IPS-NIHi11 (cell line): Measurements from ENCODE around the gene FAM168A.
A peak's percentile ranks its signal among the peaks of the same experiment; 100 is the strongest.

Source experiments
- DNase-seq: peaks from one replicate; pipeline ENCODE4 v3.0.0; 2012; ENCODE audit warnings: mixed read lengths, low spot score

Gene FAM168A

DNA sequence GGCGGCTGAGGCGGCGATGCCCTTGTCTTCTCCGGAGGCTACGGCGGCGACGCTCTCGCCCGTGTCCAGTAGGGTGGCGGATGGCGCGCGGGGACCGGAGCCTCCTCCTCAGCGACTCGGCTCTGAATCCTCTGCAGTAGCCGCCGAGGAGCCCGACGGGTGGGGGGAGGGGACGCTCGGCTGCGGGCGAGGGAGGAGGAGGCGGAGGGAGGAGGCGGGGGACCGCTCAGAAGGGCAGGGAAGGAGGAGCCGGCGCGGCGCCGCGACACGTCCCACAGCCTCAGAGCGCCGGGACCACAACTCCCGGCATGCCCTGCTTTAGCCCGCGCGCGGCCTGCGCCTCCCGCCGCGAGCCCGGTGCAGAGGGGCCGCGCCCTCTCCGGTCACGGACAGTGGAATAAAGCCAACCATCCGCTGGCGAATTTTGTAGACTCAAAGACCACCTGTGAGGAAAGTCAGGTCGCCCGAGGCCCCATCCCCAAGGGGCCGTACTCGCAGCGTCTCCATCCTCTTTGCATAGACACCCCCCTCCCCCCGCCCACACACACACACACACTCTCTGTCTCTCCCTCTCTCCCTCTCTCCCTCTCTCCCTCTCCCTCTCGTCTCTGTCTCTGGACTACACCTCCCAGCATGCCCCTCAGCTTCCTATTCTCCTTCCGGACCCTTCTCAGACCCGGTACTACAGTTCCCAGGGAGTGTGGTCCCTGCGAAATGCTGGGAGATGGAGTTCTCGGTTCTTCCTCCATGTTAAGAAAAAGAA, at the start of gene FAM168A:
Gene FAM168A (minus strand): TSS at position 157 of the 763 bp plus-strand sequence. CDS start 129,638 bp downstream, outside the sequence.
- peak; percentile 100 for DNase-seq

DNA sequence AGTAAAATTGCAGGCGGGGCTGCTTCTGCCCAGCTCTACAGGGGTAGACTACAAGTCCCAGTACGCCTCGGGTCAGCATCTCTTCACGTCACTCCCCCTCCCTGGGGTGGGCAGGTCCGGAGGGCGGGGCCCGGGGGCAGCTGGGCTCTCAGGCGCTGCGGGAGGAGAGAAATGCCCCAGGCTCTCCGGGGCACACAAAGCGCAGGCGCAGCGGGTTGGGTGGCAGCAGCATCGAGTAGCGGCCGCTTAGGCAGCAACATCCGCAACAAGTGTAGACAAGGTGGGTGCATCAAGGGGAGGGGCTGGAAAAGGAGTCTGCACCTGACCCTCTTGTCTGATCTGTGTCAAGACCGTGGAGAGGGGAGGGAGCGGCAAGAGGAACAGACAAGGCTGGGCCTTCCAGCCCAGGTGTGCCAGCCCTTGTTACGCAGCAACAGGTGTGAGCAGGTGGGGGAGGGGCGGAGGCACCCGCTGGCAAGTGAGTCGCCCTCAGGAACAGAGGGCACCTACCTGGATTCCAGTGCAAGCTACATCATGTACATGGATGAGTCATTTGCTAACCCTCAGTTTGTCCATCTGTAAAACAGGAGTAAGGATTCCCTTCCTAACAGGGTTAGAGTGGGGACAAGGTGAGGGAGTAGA, 49.7 kb upstream of the FAM168A start:
- DNase-seq = peak; percentile 97

DNA sequence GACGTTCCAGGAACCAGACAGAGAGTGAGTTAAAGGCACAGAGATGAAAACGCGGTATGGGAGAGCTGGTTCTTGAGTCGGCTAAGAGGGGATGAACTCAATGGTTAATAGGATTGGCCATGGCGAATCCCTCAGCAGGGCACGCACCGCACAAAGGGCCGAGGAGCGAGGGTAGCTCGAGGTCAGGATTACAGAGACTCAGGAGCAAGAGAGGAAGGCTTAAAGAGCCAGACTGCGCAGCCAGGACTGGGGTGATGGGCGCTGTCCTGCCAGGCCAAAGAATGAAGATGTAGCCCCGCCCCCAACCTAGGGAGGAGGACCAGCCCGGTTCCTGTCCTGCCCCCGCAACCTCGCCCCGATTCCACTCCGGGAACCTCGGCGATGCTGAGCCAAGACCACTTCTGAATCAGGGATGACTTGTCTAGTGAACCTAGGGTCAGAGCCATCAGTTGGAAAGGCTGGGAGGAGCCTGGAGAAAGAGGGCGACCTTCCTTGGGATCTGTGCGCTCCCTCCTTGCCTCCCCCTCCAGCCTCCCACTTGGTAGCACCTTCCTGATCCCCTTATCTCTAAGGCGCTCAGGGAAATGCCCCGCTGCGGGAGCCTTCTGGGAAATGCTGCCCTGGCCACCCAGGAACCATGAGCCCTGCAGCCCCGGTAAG, 48.2 kb upstream of the FAM168A start, which contains the start of gene PLEKHB1:
Gene PLEKHB1 (plus strand): TSS at position 610 of the 660 bp plus-strand sequence. CDS start 28 bp downstream, at position 638.
- DNase-seq = peak; percentile 74

DNA sequence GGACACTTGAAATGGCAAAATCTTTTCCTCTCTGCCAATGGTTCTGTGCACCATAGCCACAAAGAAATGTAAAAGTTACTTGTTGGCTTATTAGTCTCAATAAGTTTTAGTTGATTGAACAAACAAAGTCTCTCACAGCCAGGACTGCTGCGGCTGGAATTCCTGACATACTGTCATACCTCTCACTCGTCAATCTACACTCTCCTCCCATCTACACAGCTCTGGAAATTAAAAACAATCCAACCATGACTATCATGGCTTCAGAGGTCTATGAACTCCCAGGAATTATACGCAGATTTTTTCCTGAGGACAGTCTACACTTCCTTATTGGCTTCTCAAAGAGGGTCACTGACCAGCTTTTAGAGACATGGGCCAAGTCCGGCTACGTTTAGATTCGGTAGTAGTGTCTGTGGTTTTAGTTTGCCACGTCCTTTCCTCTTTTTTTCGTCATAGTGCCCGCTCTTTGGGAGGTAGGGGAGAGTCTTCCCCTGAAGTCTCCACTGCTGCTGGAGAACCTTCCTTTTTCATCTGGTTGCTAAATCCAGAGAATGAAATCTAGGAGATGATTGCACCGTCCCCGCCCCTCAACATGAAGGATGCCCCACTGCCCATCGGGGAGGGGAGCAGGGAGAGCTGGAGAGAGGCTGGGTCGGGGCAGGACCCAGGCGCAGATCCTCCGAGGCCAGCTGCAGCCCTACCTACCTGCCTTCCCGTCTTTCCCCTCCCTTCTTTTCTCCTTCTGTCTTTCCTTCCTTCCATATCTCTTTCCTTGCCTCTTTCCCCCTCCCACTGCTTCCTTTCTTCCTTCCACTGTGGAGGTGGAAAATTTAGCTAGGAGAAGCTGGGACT, 47.4 kb upstream of the FAM168A start:
- DNase-seq = peak; percentile 53

DNA sequence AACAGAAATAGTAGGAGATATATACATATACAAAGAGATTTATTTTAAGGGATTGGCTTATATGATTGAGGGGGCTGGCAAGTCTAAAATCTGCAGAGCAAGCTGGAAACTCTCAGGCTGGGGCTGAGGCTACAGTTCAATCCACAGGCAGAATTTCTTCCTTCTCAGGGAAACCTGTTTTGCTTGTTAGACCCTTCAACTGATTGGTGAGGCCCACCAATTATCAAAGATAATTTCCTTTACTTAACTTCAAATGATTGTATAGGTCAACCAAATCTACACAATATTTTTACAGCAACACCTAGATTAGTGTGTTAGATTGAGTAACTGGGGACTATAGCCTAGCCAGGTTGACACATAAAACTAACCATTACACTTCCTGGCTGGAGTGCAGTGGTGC, 43.8 kb upstream of the FAM168A start:
- DNase-seq = no peak

- DNase-seq = no peak
Measured at GRCh38 chr11:73640592-73640991, 42.7 kb upstream of the FAM168A start.

DNA sequence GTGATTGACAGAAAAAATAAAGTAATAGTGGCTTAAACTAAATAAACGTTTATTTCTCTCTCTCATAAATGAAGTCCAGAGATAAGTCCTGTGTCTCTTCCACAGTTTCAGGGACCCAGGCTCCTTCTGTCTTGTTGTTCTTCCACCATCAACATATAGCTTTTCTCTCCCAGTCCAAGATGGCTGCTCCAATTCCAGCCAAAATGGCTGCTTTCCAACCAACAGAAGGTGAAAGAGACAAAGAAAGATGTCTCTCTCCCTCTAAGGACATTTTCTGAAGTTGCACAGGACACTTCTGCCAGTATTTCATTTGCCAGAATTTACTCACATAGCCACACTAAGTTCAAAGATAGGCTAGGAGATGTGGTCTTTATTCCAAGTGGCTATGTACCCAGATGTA, 39.1 kb upstream of the FAM168A start:
- DNase-seq = no peak

DNA sequence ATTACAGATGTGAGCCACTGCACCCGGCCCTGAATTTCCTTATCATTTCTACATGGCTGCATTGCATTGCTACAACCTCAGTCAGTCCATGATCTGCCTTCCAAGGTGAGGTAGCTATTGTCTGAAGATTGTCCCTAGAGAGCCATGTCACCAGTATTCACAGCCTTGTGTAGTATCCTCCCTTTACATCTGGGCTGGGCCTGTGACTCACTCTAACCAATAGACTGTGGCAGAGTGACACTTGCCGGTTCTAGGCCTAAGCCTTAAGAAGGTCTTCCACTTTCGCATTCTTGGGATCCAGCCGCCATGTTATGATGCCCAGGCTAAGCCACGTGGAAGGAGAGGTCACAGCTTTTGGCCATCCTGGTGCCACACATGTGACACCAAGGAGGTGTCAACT, 38.3 kb upstream of the FAM168A start:
- no peak for DNase-seq

GRCh38 chr11:73635721-73636120, 37.8 kb upstream of the FAM168A start:
- DNase-seq = no peak

DNA sequence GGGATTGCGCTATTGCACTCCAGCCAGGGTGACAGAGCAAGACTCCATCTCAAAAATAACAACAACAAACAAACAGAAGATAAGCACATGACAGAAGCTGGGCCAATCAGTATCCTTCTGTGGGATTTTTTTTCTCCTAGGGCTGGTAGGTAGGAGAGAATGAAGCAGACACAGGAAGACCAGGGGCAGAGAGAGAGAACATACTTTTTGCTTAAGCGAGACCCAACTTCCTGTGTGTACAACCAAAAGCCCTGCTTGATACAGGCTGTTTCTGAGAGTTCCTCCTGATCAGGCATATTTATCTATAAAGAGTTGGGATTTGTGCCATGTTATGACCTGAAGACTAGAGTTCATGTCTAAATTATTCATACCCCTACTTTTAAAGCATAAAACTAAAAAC, 36.1 kb upstream of the FAM168A start:
- DNase-seq = no peak

DNA sequence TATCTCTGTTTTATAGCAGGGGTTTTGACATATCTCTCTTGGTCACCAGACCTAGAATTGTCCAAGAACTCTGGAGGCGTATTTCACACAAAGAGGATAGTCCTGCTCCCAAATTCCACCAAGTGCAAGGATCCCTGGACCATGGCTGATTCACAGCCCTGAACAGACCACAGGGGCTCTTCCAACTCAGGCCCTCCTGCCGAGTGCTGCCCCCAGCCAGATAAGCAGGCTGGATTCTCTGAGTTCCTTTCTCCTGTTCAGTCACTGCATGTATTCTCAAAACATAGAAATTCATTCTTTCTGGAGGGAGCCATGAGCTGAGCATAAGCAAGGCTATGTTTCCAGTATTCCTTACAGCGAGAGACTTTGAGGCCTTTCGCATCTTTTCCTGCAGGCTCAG, 35.1 kb upstream of the FAM168A start:
- no peak for DNase-seq

GRCh38 chr11:73629907-73630306, 32.0 kb upstream of the FAM168A start:
- DNase-seq = no peak

- peak; percentile 92 for DNase-seq
Measured at GRCh38 chr11:73625696-73626318, 27.9 kb upstream of the FAM168A start.

DNA sequence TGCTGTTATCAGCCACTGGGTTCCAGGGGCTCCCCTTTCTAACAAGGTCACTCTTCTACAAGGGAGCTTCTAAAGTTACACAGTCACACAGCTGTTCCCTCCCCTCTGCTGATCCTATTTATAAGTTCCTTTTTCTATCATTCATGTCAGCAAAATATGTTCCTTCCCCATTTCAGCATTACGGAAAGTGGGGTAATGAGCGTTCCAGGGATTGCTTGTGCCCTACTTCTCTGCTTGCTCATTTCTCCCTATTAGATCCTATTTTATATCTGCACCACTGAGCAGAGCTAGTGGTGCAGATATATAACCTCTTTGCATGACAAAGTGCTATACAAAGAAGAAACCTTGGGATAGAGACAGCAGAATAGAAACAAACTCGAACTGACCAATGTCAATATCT, 25.8 kb upstream of the FAM168A start:
- no peak for DNase-seq

GRCh38 chr11:73622926-73623593, 25.1 kb upstream of the FAM168A start:
- DNase-seq = no peak

GRCh38 chr11:73614591-73614990, 16.7 kb upstream of the FAM168A start:
- no peak for DNase-seq

DNA sequence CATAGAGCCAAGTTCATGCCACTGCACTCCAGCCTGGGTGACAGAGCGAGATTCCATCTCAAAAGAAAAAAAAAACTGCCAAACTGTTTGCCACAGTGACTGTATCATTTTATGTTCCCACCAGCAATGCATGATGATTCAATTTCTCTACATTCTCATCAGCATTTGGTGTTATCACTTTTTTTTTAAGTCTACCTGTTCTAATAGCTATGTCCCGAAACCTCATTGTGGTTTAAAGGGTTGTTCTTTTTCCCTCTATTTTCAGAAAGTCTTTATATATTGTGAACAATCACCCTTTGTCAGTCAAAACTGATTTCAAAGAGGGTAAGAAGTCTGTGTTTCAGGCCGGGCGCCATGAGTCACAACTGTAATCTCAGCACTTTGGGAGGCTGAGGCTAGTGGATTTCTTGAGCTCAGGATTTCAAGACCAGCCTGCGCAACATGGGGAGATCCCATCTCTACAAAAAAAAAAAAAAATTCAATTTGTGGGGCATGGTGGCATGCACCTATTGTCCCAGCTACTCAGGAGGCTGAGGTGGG, 14.8 kb upstream of the FAM168A start:
- no peak for DNase-seq

DNA sequence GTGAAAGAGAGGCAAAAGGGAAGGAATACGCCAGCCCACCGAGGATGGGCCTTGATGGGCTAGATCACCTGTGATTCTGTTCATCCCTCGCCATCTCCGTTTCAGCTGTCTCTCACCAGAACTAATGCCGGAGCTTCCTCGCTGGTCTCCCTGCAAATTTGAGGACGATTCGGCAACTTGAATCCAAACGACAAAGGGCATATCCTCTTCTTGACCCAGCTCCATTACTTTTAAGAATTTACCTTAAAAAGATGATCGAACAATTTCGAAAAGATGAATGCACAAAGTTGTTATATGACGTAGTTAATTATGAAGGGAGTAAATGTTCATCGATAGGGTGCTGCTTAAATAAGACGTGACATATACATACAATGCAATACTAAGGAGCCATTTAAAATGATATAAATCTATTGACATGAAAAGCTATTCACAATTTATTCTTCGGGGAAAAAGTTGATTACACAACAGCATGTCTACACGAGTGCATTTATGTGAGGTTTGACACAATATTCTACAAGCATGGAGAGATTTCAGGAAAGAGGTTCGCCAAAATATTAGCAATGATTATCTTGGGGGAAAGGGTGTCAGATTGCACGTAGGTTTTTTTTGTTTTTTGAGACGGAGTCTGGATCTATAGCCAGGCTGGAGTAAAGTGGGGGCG, 937 bp upstream of the FAM168A start:
- DNase-seq = no peak

DNA sequence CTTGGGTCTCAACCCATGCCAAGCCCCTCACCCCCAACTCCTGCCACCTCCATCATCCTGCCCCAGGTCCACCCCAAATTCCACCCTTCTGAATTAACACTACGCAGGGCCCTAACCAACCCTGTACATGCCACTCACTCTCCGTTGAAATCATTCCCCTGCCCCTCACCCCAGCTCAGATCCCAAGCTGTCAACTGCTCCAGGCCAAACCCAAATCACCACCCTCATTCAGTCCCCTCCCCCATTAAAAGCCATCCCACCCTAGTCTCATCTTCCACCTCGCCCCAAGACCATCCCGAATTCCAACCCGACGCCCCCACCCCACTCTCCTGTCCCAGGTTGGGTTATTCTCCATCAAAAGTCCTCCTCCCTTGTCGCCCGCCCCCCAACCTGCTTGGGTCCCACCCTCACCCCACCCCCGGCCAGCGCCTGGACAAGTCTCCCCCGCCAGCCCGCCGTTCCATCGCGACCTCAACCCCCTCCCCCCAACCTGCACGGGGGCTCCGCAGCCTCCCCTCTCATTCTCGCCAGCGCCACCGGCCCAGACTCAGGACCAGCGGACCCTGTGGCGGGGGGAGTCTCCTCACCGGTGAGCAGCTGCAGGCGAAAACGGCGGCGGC, 466 bp downstream of the FAM168A start:
- DNase-seq = no peak

DNA sequence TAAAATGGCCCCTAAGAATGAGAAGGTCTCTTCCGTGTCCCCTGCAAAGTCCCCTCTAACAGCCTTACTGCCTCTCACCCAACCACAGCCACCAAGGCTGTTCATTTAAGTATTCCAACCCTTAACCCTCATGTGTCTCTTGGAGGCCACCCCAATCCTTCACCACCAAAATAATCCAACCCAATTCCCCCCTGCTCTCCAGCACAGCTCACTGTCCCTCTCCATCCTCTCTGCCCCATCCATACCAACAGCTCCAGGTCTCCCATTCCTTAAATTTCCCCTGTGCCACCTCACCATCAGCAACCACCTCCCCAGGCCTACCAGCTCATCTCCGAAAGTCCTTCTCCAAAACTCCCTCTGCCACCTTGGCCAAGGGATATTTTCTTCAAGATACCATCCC, 1.4 kb downstream of the FAM168A start:
- DNase-seq = no peak
